ENCODE results near the gene MCTP1.

MCTP1 gene

GRCh38 chr5:94928891-94929290, 356.0 kb downstream of the MCTP1 start:
- no peak for DNase-seq

- DNase-seq: no peak
Observed at GRCh38 chr5:94920570-94920969, 364.3 kb downstream of the MCTP1 start.

- DNase-seq: no peak
Observed at GRCh38 chr5:94916619-94917018, 368.3 kb downstream of the MCTP1 start.

GRCh38 chr5:94911276-94911675, 373.6 kb downstream of the MCTP1 start:
- DNase-seq: no peak

GRCh38 chr5:94910721-94911120, 374.2 kb downstream of the MCTP1 start:
- no peak for DNase-seq

- DNase-seq: no peak
Observed at GRCh38 chr5:94908889-94909480, 375.9 kb downstream of the MCTP1 start.

GRCh38 chr5:94906750-94907149, 378.1 kb downstream of the MCTP1 start:
- no peak for DNase-seq

GRCh38 chr5:94903726-94904125, 381.2 kb downstream of the MCTP1 start:
- no peak for DNase-seq

- DNase-seq: no peak
Observed at GRCh38 chr5:94901191-94901979, 383.5 kb downstream of the MCTP1 start.

GRCh38 chr5:94900006-94900505, 384.8 kb downstream of the MCTP1 start:
- DNase-seq: no peak

GRCh38 chr5:94893412-94894135, 391.3 kb downstream of the MCTP1 start:
- no peak for DNase-seq

GRCh38 chr5:94891972-94892371, 392.9 kb downstream of the MCTP1 start:
- no peak for DNase-seq

- no peak for DNase-seq
Observed at GRCh38 chr5:94891565-94891964, 393.3 kb downstream of the MCTP1 start.

- no peak for DNase-seq
Observed at GRCh38 chr5:94890907-94891306, 394.0 kb downstream of the MCTP1 start.

- no peak for DNase-seq
Observed at GRCh38 chr5:94888674-94889073, 396.2 kb downstream of the MCTP1 start.

GRCh38 chr5:94885931-94886330, 399.0 kb downstream of the MCTP1 start:
- DNase-seq: no peak

- DNase-seq: no peak
Observed at GRCh38 chr5:94884311-94884710, 400.6 kb downstream of the MCTP1 start.

GRCh38 chr5:94872526-94872925, 412.4 kb downstream of the MCTP1 start:
- no peak for DNase-seq

GRCh38 chr5:94870511-94871183, 414.2 kb downstream of the MCTP1 start:
- no peak for DNase-seq

- DNase-seq: no peak
Observed at GRCh38 chr5:94869921-94870320, 415.0 kb downstream of the MCTP1 start.

GRCh38 chr5:94863951-94864350, 420.9 kb downstream of the MCTP1 start:
- DNase-seq: no peak

GRCh38 chr5:94857111-94857510, 427.8 kb downstream of the MCTP1 start:
- no peak for DNase-seq

GRCh38 chr5:94856257-94856800, 428.6 kb downstream of the MCTP1 start:
- no peak for DNase-seq
